Raji (cell line): ENCODE results near the gene DAZAP2.

Source experiments
- POLR2A ChIP-seq: IDR thresholded peaks from 2 replicates; pipeline ENCODE4 v1.6.1; 2011; ENCODE audit warnings: low read depth, low read length, control low read depth; ENCODE audit not compliant: insufficient read depth

DAZAP2 gene

GRCh38 chr12:51264297-51264696 lies 25.7 kb downstream of the DAZAP2 start:
- TF ChIP-seq POLR2A, result no peak

GRCh38 chr12:51265024-51265423 lies 26.4 kb downstream of the DAZAP2 start:
- TF ChIP-seq POLR2A, result no peak

- no peak for TF ChIP-seq POLR2A
Observed at GRCh38 chr12:51269174-51270066, 30.8 kb downstream of the DAZAP2 start.

- no peak for TF ChIP-seq POLR2A
Observed at GRCh38 chr12:51270067-51270950, 31.7 kb downstream of the DAZAP2 start, which contains the start of gene SMAGP. TSS of gene SMAGP (minus strand) at chr12:51270415. CDS start at chr12:51269278, 1,137 bp downstream.

- no peak for TF ChIP-seq POLR2A
Observed at GRCh38 chr12:51270951-51271518, 32.4 kb downstream of the DAZAP2 start.

- TF ChIP-seq POLR2A, result no peak
Observed at GRCh38 chr12:51275088-51275487, 36.5 kb downstream of the DAZAP2 start.

- no peak for TF ChIP-seq POLR2A
Observed at GRCh38 chr12:51281202-51281924, 42.7 kb downstream of the DAZAP2 start.

GRCh38 chr12:51285843-51286242 lies 47.2 kb downstream of the DAZAP2 start:
- no peak for TF ChIP-seq POLR2A
